RPMI7951 (cell line): ENCODE measurements around the gene IFNA1. TPM values are rescaled to one million over a fixed set of nuclear protein-coding genes. Genes with fewer than 3 reads are reported as not detected.

Experiments used
- DNase-seq: peaks from one replicate; pipeline ENCODE4 v3.0.0-alpha.2; 2012; ENCODE audit warnings: low read depth
- total RNA-seq: library from RNA; depleted of rRNA; stranded (reverse); fragments of >200 nt; shearing (Covaris generic); gene quantifications from 2 replicates; pipeline ENCODE4 v1.2.3, GENCODE V29; 2014; rRNA removed

Gene IFNA1
- total RNA-seq, 1 experiment from 2014 or later: not detected

DNA sequence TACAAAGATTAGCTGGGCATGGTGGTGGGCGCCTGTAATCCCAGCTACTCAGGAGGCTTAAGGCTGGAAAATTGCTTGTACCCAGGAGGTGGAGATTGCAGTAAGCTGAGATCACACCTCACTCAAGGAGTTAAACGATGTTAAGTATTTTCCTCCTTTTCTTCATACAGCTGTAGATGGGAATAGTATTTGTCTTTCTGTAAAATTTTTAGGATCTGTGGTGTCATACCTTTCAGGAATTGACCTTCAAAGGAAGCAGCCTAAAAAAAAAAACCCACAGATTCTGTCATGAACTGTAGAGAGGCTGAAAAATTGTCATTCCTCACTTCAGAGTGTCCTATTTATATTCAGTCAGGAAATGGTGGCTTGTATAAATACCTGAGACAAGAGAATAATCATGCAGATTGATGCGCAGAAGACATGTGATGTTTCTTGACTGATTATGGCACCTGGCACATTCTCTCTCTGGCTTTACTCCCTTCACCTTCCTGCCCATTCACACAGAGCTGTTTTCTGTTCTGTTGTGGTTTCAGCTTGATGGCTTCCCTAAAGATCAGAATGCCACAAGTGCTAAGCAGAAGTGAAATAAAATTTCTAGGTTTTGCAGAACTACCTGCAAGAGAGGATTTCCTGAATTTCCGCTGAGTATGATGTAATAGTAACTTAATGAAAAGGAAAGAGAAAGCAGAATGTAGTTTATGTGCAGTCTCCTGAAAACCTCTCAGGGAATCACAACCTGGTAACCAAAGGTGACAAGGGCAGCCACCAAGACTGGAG, 3.8 kb downstream of the IFNA1 start:
- DNase-seq: no peak

DNA sequence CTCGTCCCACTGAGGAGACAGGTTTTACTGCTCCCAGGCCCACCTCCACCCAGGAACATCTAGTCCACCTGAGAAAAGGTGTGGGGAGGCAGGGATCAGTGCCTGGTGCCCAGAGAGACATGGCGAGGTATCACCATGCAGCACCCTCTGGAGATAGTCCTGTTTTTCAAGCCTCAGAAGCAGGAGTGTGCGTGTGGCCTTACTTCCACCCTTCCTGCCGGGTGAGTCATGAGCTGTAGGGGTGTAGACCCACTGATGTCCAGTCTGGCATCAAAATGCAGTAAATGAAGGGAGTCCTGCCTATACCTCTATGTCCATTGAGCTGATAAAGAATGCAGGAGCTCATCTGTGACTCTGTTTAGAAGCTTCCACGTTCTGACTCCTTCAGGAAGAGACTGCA, 9.1 kb downstream of the IFNA1 start:
- peak; percentile 21 for DNase-seq

DNA sequence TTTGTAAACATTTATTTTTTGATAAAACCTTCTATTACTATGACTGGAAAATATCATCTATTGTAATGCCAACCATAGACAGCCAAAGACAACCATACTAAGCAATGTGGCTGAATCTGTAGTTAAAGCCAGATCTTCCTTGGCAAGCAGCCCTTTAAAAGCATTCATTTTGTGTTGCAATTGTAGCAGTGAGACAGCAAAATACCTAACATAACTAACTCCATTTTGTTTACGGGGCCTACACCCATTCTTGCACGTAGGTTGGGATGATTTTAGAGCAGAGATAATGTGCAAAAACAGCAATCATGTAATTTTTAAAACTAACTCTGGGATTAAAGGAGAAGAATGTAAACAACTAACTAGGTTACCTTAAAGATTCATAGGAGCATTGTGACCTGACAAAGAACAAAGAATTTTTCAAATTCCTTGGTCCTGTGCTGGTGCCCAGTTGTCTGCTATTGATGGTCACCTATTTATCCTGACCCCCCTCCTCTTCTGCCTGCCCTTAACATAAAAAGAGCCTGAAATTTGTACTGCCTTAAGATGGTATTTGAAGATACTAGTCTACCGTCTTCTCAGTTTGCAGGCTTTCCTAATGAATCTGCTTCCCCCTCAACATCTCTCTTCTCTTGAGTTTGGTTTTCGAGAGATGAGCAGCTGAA, 10.6 kb downstream of the IFNA1 start:
- DNase-seq: no peak

DNA sequence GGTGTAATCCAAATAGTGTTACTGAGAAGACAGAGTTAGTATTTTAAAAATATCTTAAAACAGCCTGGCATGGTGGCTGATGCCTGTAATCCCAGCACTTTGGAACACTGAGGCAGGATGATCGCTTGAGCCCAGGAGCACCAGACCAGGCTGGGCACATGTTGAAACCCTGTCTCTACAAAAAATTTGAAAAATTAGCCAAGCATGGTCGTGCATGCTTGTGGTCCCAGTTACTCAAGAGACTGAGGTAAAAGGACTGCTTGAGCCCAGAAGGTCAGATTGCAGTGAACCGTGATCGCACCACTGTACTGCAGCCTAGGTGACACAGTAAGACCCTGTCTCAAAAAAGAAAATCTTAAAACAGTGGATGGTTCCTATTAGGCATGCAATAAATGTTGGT, 12.4 kb downstream of the IFNA1 start:
- DNase-seq: no peak

DNA sequence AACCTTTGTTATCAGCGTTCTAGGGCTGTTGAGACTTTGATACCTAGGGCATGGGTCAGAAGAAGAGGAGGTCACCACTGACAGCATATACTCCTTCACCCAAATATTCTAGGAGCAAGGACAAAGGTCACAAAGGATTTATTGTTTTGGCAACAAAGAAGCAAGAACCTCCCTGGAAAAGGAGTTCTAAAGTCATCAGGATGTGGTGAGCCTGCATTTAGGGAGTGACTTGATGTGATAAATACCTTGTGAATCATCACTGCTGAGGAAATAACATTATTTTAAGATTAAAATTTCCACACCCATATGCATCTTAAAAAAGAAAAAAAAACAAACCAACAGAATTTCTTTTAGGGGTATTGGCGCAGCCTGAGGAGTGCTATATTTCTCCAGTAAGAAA, 13.9 kb downstream of the IFNA1 start:
- peak; percentile 35 for DNase-seq

DNA sequence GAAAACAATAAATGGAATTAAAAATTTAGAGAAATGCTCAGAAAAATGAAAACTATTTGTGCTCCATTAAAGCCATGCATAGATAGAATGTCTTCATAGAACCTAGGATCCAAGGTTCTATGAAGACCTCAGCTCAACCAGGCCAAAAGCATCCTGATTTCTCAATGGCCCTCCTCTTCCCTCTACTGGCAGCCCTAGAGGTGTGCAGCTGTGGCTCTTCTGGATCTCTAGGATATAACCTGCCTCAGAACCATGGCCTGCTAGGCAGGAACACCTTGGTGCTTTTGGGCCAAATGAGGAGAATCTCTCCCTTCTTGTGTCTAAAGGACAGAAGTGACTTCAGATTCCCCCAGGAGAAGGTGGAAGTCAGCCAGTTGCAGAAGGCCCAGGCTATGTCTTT, 15.1 kb downstream of the IFNA1 start:
- DNase-seq: peak; percentile 21

DNA sequence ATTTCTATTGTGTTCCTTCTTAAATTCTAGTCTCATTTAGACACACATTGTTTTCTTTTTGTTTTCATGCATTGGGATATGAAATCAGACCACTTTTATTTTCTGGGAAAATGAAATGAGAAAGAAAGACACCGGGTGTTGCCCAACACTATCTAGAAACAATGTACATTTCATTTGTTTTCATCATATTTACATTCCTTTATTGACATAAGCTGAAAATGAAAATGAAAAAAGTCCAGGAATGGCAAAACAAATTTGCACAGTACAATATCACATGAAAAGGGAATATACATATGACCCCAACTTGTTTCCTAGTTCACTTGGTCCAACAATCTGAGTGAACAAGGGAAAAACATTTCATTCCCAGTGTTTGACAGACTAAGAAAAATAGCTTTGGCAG, 21.1 kb downstream of the IFNA1 start:
- no peak for DNase-seq

DNA sequence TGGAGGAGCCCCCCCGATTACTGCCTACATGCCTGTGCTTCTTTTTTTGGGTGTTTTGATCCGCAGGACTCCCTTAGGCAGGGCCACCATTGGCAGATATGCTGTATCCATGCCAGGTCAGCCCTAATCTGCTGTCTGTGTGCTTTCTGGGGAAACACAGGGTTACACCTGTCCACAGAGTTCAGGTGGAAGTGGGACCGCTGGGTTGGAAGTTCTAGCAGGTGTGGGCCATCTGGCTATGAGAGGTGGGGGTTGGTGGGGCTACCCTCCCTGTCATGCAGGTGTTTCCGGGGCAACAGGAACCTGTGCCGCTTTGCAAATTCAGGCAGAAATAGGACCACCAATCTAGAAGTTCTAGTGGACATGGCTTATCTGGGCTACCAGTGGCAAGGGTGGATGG, 24.9 kb downstream of the IFNA1 start:
- no peak for DNase-seq

DNA sequence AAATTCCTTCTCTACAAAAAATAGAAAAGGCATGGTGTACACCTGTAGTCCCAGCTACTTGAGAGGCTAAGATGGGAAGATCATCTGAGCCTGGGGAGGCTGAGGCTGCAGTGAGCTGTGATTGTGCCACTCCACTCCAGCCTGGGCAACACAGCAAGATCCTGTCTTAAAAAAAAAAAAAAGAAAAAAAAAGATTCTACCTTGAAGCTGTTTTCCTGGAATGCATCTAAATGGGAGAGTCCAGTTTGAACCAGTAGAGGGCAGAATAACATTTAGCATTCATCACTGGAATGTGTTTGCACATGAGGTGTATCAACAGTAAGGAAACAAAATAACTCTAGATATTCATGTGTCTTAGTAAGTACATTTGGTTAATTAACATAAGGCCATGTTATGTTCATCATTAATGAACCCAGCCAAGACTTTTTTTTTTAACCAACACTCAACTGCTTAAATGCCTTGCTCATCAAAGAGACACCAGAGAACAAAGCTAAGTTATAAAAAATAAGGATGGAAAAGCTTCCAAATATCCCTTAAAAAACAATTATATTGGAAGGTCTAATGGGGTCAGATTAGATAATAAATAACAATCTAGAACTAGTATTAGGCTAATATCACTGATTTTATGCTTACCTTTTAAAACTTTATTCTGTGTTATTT, 25.8 kb downstream of the IFNA1 start:
- peak; percentile 60 for DNase-seq

DNA sequence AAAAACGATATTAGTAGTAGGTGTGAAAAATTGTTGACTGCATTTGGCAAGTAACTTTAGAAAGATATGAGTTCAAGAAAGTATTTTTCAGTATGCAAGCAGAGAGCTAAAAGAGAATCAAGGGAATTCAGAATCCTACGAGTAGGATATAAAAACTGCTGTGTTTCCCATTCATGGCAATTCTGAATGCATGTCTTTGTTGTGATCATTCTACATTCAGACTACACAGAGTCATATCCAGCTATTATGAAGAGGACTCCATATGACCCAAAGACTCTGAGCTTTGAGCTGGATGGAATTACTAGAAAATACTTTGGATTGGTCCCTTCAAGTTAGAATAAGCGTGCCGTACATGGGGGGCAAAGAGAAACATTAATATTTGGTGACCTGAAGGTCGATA, 29.9 kb downstream of the IFNA1 start:
- no peak for DNase-seq

DNA sequence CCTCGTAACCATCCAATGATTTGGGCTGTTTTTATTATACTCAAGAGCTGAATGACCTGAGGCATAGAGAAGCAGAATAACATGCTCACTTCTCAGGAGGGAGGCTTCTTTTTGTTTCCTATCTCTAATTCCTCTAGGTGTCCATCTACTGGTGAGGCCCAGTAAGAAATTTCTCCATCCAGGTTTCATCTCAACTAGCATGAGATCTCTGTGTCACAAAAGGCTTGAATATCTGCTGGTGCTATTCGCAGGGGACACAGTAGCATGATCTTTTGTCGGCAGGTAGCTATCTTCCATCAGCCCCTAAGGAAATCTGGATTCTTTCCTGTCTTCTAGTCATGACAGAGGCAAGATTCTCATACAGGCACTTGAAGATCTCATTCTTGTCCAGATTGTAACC, 33.0 kb downstream of the IFNA1 start:
- DNase-seq: no peak

DNA sequence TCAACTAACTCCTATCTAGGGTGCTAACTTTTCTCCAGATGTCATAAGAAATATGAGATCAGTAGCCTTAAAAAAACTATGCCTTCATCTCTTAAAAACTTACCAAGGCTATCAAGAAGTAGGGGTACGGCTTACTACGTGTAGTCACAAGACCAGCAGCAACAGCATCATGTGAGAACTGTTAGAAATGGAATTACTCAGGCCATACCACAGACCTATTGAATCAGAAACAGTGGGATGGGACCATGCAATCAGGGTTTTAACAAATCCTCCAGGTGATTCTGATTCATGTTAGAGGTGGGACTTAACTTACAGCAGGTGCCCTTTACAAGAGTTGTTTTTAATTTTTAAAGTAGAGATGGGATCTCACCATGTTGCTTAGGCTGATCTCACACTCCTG, 37.2 kb downstream of the IFNA1 start:
- DNase-seq: no peak

DNA sequence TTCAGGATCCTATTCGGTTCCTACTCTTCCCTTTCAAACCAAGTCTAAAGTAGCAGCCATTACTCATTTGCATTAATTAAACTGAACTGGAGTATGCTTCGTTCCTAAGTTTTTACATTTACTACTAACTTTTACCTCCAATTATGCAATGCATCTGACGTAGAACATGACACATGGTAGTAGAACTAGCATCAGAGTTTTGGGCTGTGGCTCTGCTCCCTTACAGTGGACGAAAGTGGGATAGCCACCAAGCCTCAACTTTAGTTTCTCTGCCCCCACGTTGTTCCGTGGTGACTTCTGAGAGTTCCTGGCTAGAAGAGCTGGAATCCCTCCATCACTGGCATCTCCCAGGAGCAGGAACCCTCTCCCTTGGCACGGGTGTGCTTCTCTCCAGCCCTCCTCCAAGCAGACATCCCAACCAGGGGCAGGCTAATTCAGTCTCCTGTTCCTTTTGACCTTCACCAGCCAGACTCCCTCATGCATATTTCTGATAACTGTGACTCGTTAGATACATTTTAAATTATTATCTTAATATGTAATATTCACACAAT, 39.0 kb downstream of the IFNA1 start:
- DNase-seq: no peak

DNA sequence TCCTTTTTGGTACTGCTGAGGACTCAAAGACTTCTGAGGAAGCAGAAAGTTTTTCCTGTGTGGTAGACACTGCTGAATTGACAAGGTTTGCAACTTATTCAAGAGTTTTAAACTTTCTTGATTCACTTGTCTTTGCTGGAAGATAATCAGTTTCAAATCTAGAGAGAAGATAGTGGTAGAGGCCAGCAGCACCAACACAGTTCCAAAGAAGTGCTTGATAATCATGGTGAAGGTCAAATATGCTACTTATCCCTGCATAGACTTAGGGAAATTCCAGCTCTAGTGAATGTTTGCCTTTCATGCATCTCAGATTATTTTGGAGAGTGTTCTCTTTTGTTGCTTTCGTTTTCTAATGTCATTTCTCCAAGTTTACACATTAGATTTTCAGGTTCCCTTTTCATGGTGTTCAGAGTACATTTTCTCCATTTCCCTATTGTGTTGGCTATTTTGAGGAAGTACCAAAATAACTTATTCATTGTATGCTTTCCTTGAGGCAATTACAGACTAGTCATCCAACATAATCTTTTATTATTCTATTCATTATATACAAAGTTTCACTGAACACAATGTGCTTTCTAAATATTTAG, 41.3 kb downstream of the IFNA1 start:
- no peak for DNase-seq

DNA sequence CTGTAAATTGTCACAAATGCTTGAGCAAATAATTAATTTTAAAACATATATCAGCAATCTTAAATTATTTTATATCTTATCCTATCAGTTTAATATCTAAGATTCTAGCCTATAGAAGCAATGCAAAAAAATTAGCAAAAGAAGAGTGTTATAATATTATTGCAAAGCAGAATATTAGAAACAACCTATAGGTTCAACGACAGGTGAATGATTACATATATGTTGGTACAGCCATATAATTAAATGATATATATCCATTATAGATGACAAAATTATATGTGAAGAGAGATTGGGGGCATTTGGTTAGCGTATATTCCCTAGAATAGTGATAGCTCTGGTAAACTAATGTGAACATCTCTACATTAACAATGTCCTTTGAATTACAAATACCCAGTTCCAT, 42.0 kb downstream of the IFNA1 start, which contains the start of gene IFNE:
IFNE (minus strand) TSS at position 101 of the 400 bp plus-strand sequence. CDS start 619 bp downstream, outside the sequence.
- DNase-seq: no peak

Other genes with a start within 250 kb of the IFNA1 start
- gene IFNA7, start 238.2 kb upstream of the IFNA1 start, total RNA-seq: not detected in 2 replicates
- not detected in 2 replicates for gene IFNA10, start 233.3 kb upstream of the IFNA1 start, total RNA-seq
- gene IFNA16, start 223.1 kb upstream of the IFNA1 start, total RNA-seq: not detected in 2 replicates
- not detected in 2 replicates for gene IFNA17, start 212.2 kb upstream of the IFNA1 start, total RNA-seq
- not detected in 2 replicates for gene IFNA14, start 200.4 kb upstream of the IFNA1 start, total RNA-seq
- gene IFNA5, start 135.1 kb upstream of the IFNA1 start, total RNA-seq: not detected in 2 replicates
- 19.6 and 22.3 TPM in 2 replicates for gene KLHL9, start 105.0 kb upstream of the IFNA1 start, total RNA-seq
- gene IFNA6, start 89.6 kb upstream of the IFNA1 start, total RNA-seq: not detected in 2 replicates
- not detected in 2 replicates for gene IFNA13, start 72.4 kb upstream of the IFNA1 start, total RNA-seq
- gene IFNA2, start 55.0 kb upstream of the IFNA1 start, total RNA-seq: not detected in 2 replicates
- gene IFNA8, start 31.3 kb upstream of the IFNA1 start, total RNA-seq: not detected in 2 replicates
- gene IFNE, start 41.9 kb downstream of the IFNA1 start, total RNA-seq: 0.10 and 0.72 TPM in 2 replicates